IMR-90 (cell line): ENCODE results near the gene C11orf68. TPM values are rescaled to one million over a fixed set of nuclear protein-coding genes. Genes with fewer than 3 reads are reported as not detected.
A peak's percentile ranks its signal among the peaks of the same experiment; 100 is the strongest.

Source experiments
- ATAC-seq: fragments of 200-7000 bp; cut with Tn5 transposase; 2 replicates; pipeline ENCODE4 v1.9.1; 2020; ENCODE audit warnings: low read depth, mild to moderate bottlenecking, moderate library complexity
- BruUV-seq: library from RNA; stranded (reverse); fragments of 400-500 nt; replicated peaks from 2 replicates; lab custom pipeline; 2021; lab: Mats Ljungman, UMichigan
- CTCF ChIA-PET: fragments of 300-600 bp; formaldehyde crosslinking; extraction: SDS; loops from one replicate; lab custom pipeline; 2021; ENCODE audit warnings: antibody characterized with exemption; lab: Yijun Ruan, JAX
- POLR2A ChIA-PET: fragments of 300-600 bp; sonication (Branson Sonifier 250); formaldehyde crosslinking; loops from one replicate; lab custom pipeline; 2022; ENCODE audit warnings: antibody characterized with exemption; ENCODE audit not compliant: unreplicated experiment; lab: Charles Lee
- DNase-seq: peaks from one replicate; pipeline ENCODE4 v3.0.0; 2013
- H2AFZ ChIP-seq: replicated peaks from 2 replicates; pipeline ENCODE3; 2013; ENCODE audit warnings: low read length, mild to moderate bottlenecking; ENCODE audit not compliant: poor library complexity
- H2AK5ac ChIP-seq: 2 replicates; pipeline ENCODE4 v1.6.1; 2013; ENCODE audit warnings: low read depth, low read length, inconsistent platforms
- H2AK9ac ChIP-seq: replicated peaks from 2 replicates; pipeline ENCODE3; 2013; ENCODE audit warnings: mild to moderate bottlenecking, low read depth, low read length, moderate library complexity; ENCODE audit not compliant: poor library complexity
- H2BK120ac ChIP-seq: 2 replicates; pipeline ENCODE4 v1.6.1; 2013; ENCODE audit warnings: low read depth, low read length, inconsistent platforms
- H2BK15ac ChIP-seq: 3 replicates; pipeline ENCODE4 v1.6.1; 2013; ENCODE audit warnings: low read depth, low read length, inconsistent platforms
- H2BK20ac ChIP-seq: 2 replicates; pipeline ENCODE4 v1.6.1; 2013; ENCODE audit warnings: low read depth, mild to moderate bottlenecking, inconsistent platforms, low read length, moderate library complexity
- H2BK5ac ChIP-seq: 2 replicates; pipeline ENCODE4 v1.6.1; 2013; ENCODE audit warnings: mild to moderate bottlenecking, low read depth, low read length, inconsistent platforms; ENCODE audit not compliant: poor library complexity, severe bottlenecking
- H3K14ac ChIP-seq: replicated peaks from 2 replicates; pipeline ENCODE4 v1.6.1; 2013; ENCODE audit warnings: low read depth, low read length, inconsistent platforms
- H3K18ac ChIP-seq: 2 replicates; pipeline ENCODE4 v1.6.1; 2013; ENCODE audit warnings: low read depth, low read length, control low read depth
- H3K23ac ChIP-seq: 2 replicates; pipeline ENCODE4 v1.6.1; 2013; ENCODE audit warnings: low read depth, low read length, inconsistent platforms
- H3K27ac ChIP-seq: 2 replicates; pipeline ENCODE4 v1.5.1; 2013; ENCODE audit warnings: mild to moderate bottlenecking, control low read depth, low read length; ENCODE audit not compliant: insufficient read depth
- H3K27me3 ChIP-seq: 2 replicates; pipeline ENCODE4 v1.6.1; 2013; ENCODE audit warnings: low read length; ENCODE audit not compliant: control insufficient read depth, insufficient read depth
- H3K36me3 ChIP-seq: 2 replicates; pipeline ENCODE4 v1.6.1; 2013; ENCODE audit warnings: low read length, mixed read lengths; ENCODE audit not compliant: control insufficient read depth, insufficient read depth
- H3K4ac ChIP-seq: 2 replicates; pipeline ENCODE4 v1.6.1; 2013; ENCODE audit warnings: low read depth, low read length, inconsistent platforms
- H3K4me1 ChIP-seq: 2 replicates; pipeline ENCODE4 v1.6.1; 2013; ENCODE audit warnings: low read length, mixed read lengths; ENCODE audit not compliant: control insufficient read depth, insufficient read depth
- H3K4me2 ChIP-seq: 2 replicates; pipeline ENCODE4 v1.6.1; 2013; ENCODE audit warnings: low read depth, mild to moderate bottlenecking, control low read depth, low read length, moderate library complexity
- H3K4me3 ChIP-seq: 2 replicates; pipeline ENCODE4 v1.5.1; 2013; ENCODE audit warnings: low read depth, mild to moderate bottlenecking, control low read depth, low read length, moderate library complexity; ENCODE audit not compliant: insufficient read depth
- H3K56ac ChIP-seq: 2 replicates; pipeline ENCODE4 v1.6.1; 2013; ENCODE audit warnings: low read length, inconsistent platforms; ENCODE audit not compliant: insufficient read depth; ENCODE audit errors: extremely low read depth
- H3K79me1 ChIP-seq, 2 experiments: 2 replicates each; pipeline ENCODE4 v1.6.1; 2013; ENCODE audit warnings: low read length in 2 of 2, inconsistent platforms in 1 of 2, low read depth in 1 of 2
- H3K9ac ChIP-seq: 2 replicates; pipeline ENCODE4 v1.6.1; 2013; ENCODE audit warnings: low read depth, low read length, control low read depth
- H3K9me1 ChIP-seq: 2 replicates; pipeline ENCODE4 v1.6.1; 2013; ENCODE audit warnings: low read length, inconsistent platforms; ENCODE audit not compliant: insufficient read depth
- H3K9me3 ChIP-seq: 2 replicates; pipeline ENCODE4 v1.6.1; 2013; ENCODE audit warnings: low read length; ENCODE audit not compliant: control insufficient read depth, insufficient read depth
- H4K20me1 ChIP-seq: 2 replicates; pipeline ENCODE4 v1.6.1; 2013; ENCODE audit warnings: low read length, inconsistent platforms; ENCODE audit not compliant: insufficient read depth
- H4K5ac ChIP-seq: 2 replicates; pipeline ENCODE4 v1.6.1; 2013; ENCODE audit warnings: mild to moderate bottlenecking, low read depth, low read length, control low read depth
- H4K8ac ChIP-seq, 2 experiments: 2 replicates each; pipeline ENCODE4 v1.6.1; 2013; ENCODE audit warnings: low read depth in 2 of 2, low read length in 2 of 2, control low read depth in 1 of 2, inconsistent platforms in 1 of 2
- H4K91ac ChIP-seq: 2 replicates; pipeline ENCODE4 v1.6.1; 2013; ENCODE audit warnings: low read depth, low read length, inconsistent platforms; ENCODE audit not compliant: insufficient read depth
- BHLHE40 ChIP-seq: fragments of 150-350 bp; IDR thresholded peaks from 2 replicates; pipeline ENCODE4 v1.6.1; 2016; ENCODE audit warnings: mild to moderate bottlenecking, low read depth, low read length
- CEBPB ChIP-seq: IDR thresholded peaks from 2 replicates; pipeline ENCODE4 v1.6.1; 2012; ENCODE audit warnings: low read depth, low read length, improper control_type of control experiment
- FOS ChIP-seq: fragments of 150-350 bp; IDR thresholded peaks from 2 replicates; pipeline ENCODE4 v1.6.1; 2016; ENCODE audit warnings: low read depth, low read length
- MAFK ChIP-seq: IDR thresholded peaks from 2 replicates; pipeline ENCODE4 v1.6.1; 2012; ENCODE audit warnings: low read depth, low read length, improper control_type of control experiment
- MXI1 ChIP-seq: IDR thresholded peaks from 2 replicates; pipeline ENCODE4 v1.6.1; 2012; ENCODE audit warnings: low read depth, mild to moderate bottlenecking, low read length, moderate library complexity, borderline replicate concordance
- NFE2L2 ChIP-seq: fragments of 150-350 bp; IDR thresholded peaks from 2 replicates; pipeline ENCODE4 v1.6.1; 2016; ENCODE audit warnings: low read depth, mild to moderate bottlenecking, low read length
- POLR2A ChIP-seq: IDR thresholded peaks from 2 replicates; pipeline ENCODE4 v1.6.1; 2012; ENCODE audit warnings: mild to moderate bottlenecking, low read depth, low read length
- RFX5 ChIP-seq: IDR thresholded peaks from 2 replicates; pipeline ENCODE4 v1.8.0; 2012; ENCODE audit warnings: low read depth, mild to moderate bottlenecking, low read length, moderate library complexity
- SMC3 ChIP-seq: fragments of 150-350 bp; IDR thresholded peaks from 2 replicates; pipeline ENCODE4 v1.6.1; 2016; ENCODE audit warnings: low read depth, mild to moderate bottlenecking, antibody characterized with exemption, low read length, moderate library complexity
- WGBS, 2 experiments: methylation state at CpG; one replicate each; pipeline versions ENCODE4 v1.1.5 to v1.1.7; 2013; ENCODE audit warnings: missing lambda C conversion rate in 2 of 2; ENCODE audit not compliant: insufficient read length in 1 of 2; ENCODE audit errors: extremely low coverage in 2 of 2; 5-methylcytosine and 5-hydroxymethylcytosine counted together
- dilution Hi-C: fragments of 300-500 bp; cut with HindIII; formaldehyde crosslinking; loops from one replicate; pipeline ENCODE4 v1.14.3; 2018; ENCODE audit warnings: low sequenced_read_pairs; ENCODE audit not compliant: unreplicated experiment
- in situ Hi-C: fragments of 300-500 bp; cut with MboI; formaldehyde crosslinking; loops from 3 replicates; pipeline ENCODE4 v1.14.3; 2019; ENCODE audit warnings: low sequenced_read_pairs, inconsistent platforms, mixed read lengths
- intact Hi-C: fragments of 100-400 bp; cut with micrococcal nuclease; formaldehyde crosslinking; loops from 2 replicates; pipeline ENCODE4 v1.10.0; 2022
- polyA plus RNA-seq, 3 experiments: library from polyadenylated mRNA; depleted of rRNA; stranded (reverse); fragments of >200 nt; gene quantifications; 2 replicates each; pipeline ENCODE4 v1.2.3, GENCODE V29; 2012; ENCODE audit warnings: low replicate concordance in 1 of 3
- total RNA-seq: library from RNA; depleted of rRNA; stranded (reverse); fragments of >200 nt; gene quantifications from 2 replicates; pipeline ENCODE4 v1.2.3, GENCODE V29; 2012
- TF ChIP-seq, protein P1 (sequence below): fragments of 150-350 bp; IDR thresholded peaks from 2 replicates; pipeline ENCODE4 v1.6.1; 2017; ENCODE audit warnings: mild to moderate bottlenecking, antibody characterized with exemption, low read length, low read depth
- TF ChIP-seq, protein P2 (sequence below): fragments of 150-350 bp; IDR thresholded peaks from 2 replicates; pipeline ENCODE4 v1.6.1; 2016; ENCODE audit warnings: low read depth, mild to moderate bottlenecking, low read length, moderate library complexity, borderline replicate concordance
- TF ChIP-seq, protein P3 (sequence below): conservative IDR thresholded peaks from 2 replicates; pipeline ENCODE4 v1.5.1; 2012; ENCODE audit warnings: mild to moderate bottlenecking, low read depth, low read length, improper control_type of control experiment

The C11orf68 gene
- total and polyA plus RNA-seq, 2 of the 4 experiments (the other 2 are of a cell fraction) = 20.3 to 104 TPM

DNA sequence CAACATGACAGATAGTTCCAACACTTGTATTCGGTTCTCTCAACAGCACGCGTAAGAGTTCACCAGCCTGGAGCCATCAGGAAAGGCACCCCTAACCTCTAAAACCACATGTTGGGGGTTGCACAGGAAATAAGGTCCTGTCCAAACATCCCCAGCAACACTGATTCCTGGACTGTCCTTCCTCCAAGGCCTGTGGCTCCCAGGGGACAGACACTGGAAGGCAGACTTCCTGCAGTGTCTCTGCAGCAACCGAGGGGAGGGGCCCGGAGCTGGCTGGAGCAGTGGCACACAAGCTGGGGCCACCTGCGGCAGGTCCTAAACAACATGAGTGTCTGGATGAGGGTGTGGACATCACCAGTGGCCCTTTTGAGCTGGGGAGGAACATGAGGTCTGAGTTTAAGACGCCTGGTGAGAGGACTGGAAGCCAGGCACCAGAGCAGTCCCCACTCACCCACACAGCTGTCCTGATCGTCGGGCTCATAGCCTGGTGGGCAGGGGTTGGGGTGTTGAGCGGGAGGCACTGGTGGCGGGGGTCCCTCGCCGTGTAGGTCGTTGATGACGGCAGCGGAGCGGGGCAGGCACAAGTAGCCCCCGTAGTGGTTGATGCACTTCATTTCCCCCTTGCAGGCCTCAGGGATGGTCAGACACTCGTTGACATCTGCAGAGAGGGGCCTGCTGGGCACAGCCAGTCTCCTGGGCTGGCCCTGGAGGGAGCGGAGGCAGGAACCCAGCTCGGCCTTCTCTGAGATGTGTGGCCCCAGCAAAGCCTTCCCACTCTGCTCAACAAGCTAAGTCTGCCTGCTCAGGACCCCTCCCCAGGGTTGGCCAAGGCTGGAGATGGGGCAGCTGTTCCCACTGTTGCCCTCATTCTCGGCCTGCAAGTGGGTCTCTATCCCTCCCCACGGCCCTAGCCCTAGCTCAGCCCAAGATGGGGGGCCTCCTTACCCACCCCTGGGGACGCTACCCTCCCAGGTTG, 47.9 kb downstream of the C11orf68 start:
- DNase-seq = no peak
- Histone ChIP-seq H4K8ac (peak overlapping the region; percentile 73; a peak in 3 of 4 replicates), H2AFZ (peak overlapping the region; percentile 76), H2BK20ac (no peak overlapping the region), H2BK120ac (no peak overlapping the region), H2AK5ac (peak overlapping the region; percentile 87), H3K23ac (peak overlapping the region; percentile 93), H3K9me1 (0 out of 2 replicates have a peak, but pooled peaks cover 5% of the 10 kb centered on the region), H3K56ac (0 out of 2 replicates have a peak overlapping the region, but pooled peaks have one; percentile 88), H3K79me1 (peaks cover 18 to 62% of the 10 kb centered on the region in 2 experiments), H3K4me3 (peak overlapping the region; percentile 89), H4K5ac (peak overlapping the region; percentile 33; the same call in 1 of the 2 replicates), H3K9me3 (no peaks in the 10 kb centered on the region), H4K20me1 (peaks cover 35% of the 10 kb centered on the region), H2BK5ac (peak overlapping the region; percentile 97), H3K18ac (no peak overlapping the region; the same call in 1 of the 2 replicates), H3K36me3 (peaks cover 49% of the 10 kb centered on the region), H3K4ac (peak overlapping the region; percentile 97), H3K27ac (peak overlapping the region; percentile 98), H4K91ac (peak overlapping the region; percentile 81; the same call in 1 of the 2 replicates), H3K27me3 (no peaks in the 10 kb centered on the region), H3K4me2 (peak overlapping the region; percentile 96), H2BK15ac (no peak overlapping the region), H2AK9ac (peak overlapping the region; percentile 99), H3K4me1 (peaks cover 14% of the 10 kb centered on the region), H3K9ac (peak overlapping the region; percentile 98), H3K14ac (peak overlapping the region; percentile 97)
- BruUV-seq = no TSS peak
- dilution Hi-C loops = no loop called here
- 82% methylated on average over 6 of the region's 24 CpGs; no CpG with 5 or more reads in 1 of the 2 experiments for WGBS, 2 experiments
- in situ Hi-C loops = no loop called here
- CTCF ChIA-PET = interaction anchor here (1.2 to 2.1 kb wide), 2 partner anchors 14 to 17 kb away, joined by 8 to 9 read pairs; partner anchors contain the start of gene FIBP
- intact Hi-C loops = no loop called here
- no peak for ATAC-seq
- POLR2A ChIA-PET = interaction anchor here (0.5 to 1.4 kb wide), 7 partner anchors 8 to 19 kb away, joined by 3 to 7 read pairs (median 4); partner anchors contain the start of genes CCDC85B and FIBP
- no peak for TF ChIP-seq RFX5
- TF ChIP-seq, protein P1, sequence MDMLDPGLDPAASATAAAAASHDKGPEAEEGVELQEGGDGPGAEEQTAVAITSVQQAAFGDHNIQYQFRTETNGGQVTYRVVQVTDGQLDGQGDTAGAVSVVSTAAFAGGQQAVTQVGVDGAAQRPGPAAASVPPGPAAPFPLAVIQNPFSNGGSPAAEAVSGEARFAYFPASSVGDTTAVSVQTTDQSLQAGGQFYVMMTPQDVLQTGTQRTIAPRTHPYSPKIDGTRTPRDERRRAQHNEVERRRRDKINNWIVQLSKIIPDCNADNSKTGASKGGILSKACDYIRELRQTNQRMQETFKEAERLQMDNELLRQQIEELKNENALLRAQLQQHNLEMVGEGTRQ = no peak
- no peak; the same call in 1 of the 2 replicates for TF ChIP-seq POLR2A
- no peak for TF ChIP-seq SMC3
- no peak for TF ChIP-seq MAFK
- TF ChIP-seq, protein P2, sequence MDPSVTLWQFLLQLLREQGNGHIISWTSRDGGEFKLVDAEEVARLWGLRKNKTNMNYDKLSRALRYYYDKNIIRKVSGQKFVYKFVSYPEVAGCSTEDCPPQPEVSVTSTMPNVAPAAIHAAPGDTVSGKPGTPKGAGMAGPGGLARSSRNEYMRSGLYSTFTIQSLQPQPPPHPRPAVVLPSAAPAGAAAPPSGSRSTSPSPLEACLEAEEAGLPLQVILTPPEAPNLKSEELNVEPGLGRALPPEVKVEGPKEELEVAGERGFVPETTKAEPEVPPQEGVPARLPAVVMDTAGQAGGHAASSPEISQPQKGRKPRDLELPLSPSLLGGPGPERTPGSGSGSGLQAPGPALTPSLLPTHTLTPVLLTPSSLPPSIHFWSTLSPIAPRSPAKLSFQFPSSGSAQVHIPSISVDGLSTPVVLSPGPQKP = no peak
- TF ChIP-seq, protein P3, sequence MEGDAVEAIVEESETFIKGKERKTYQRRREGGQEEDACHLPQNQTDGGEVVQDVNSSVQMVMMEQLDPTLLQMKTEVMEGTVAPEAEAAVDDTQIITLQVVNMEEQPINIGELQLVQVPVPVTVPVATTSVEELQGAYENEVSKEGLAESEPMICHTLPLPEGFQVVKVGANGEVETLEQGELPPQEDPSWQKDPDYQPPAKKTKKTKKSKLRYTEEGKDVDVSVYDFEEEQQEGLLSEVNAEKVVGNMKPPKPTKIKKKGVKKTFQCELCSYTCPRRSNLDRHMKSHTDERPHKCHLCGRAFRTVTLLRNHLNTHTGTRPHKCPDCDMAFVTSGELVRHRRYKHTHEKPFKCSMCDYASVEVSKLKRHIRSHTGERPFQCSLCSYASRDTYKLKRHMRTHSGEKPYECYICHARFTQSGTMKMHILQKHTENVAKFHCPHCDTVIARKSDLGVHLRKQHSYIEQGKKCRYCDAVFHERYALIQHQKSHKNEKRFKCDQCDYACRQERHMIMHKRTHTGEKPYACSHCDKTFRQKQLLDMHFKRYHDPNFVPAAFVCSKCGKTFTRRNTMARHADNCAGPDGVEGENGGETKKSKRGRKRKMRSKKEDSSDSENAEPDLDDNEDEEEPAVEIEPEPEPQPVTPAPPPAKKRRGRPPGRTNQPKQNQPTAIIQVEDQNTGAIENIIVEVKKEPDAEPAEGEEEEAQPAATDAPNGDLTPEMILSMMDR = no peak
- no peak for TF ChIP-seq CEBPB
- no peak for TF ChIP-seq MXI1
- TF ChIP-seq FOS = no peak
- TF ChIP-seq NFE2L2 = no peak
- no peak for TF ChIP-seq BHLHE40
